NCI-H2171 (cell line): Measurements from ENCODE around the gene BACH2.
"Not testable (repeated sequence)": the region's sequence is repeated elsewhere in the genome, so short reads cannot be mapped to it uniquely, and the experiment has no call there.

Experiments used
- DNase-seq: peaks from one replicate; lab custom pipeline; 2025; lab: John Stamatoyannopoulos, UW

Gene BACH2

DNA sequence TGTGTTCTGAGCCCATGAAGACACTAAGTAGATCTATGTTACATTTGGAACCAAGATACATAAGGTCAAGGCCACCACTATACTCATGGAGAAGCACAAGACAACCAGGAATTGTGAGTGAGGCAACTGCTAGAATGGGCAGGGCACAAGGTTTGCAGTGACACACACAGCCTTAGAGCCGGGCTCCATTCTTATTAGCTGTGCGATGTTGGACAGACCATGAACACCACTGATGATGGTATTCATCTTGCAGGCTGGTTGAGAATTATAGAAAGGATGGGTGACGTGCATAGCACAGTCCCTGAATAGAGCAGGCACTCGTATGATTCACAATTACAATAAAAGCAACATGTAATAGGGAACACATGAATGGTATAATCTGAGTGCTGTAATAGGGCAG is 229.9 kb downstream of the BACH2 start:
- DNase-seq = no peak

DNA sequence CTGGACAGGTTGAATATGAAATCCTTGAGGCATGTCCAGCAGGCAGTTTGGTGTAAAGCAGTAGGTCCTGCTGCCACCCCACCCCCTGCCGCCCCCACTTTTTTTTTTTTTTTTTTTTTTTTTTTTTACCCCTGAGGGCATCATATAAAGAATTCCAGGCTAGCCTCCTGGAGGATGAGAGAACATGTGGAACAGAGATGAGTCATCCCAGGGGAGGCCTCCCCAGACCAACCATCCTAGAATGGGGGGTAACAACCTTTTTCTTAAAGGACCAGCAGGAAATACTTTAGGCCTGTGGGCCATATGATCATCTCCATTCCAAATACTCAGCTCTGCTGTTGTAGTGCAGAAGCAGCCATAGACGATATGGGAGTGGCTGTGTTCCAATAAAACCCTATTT is 231.5 kb downstream of the BACH2 start:
- no peak for DNase-seq

DNA sequence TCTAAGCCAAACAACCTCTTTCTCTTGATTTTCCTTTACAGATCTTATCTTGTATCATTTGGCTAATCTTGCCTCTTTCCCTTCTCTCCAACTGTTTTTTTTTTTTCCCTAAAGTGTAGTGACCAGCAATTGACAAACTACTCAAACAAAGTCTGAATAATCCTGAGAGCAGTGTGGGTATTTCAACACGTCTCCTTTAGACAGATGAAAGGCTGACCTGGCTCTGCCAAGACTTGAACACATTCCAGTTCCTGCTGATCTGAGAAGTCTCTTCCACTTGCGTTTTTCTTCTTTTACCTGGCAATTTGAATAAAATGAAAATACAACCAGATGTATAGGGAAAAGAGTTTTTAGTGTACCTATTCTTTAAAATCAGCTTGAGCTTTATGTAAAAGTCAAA is 234.0 kb downstream of the BACH2 start:
- DNase-seq = no peak

DNA sequence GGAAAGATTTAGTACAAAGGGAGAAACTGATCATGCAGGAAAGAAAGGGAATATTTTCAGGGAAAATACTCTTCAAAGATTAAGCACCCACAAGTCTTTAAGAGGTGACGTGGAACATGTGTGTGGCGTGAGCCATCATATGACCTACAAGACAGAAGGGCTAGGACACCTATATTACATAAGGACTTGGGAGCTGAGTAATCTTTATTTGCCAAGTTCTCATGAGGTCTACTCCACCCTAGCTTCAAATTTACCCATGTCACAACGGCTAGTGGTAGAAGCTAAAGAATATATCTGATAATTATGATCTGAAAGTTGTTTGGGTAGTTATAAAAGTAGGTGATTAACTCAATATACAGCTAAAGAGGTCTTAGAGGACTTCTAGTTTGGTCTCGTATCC is 234.6 kb downstream of the BACH2 start:
- no peak for DNase-seq

DNA sequence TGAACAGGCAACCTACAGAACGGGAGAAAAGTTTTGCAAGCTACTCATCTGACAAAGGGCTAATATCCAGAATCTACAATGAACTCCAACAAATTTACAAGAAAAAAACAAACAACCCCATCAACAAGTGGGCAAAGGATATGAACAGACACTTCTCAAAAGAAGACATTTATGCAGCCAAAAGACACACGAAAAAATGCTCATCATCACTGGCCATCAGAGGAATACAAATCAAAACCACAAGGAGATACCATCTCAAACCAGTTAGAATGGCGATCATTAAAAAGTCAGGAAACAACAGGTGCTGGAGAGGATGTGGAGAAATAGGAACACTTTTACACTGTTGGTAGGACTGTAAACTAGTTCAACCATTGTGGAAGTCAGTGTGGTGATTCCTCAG is 237.5 kb downstream of the BACH2 start:
- not testable (repeated sequence) for DNase-seq

DNA sequence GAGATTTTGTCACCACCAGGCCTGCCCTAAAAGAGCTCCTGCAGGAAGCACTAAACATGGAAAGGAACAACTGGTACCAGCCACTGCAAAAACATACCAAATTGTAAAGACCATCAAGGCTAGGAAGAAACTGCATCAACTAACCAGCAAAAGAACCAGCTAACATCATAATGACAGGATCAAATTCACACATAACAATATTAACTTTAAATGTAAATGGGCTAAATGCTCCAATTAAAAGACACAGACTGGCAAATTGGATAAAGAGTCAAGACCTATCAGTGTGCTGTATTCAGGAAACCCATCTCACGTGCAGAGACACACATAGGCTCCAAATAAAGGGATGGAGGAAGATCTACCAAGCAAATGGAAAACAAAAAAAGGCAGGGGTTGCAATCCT is 240.7 kb downstream of the BACH2 start:
- DNase-seq = not testable (repeated sequence)

DNA sequence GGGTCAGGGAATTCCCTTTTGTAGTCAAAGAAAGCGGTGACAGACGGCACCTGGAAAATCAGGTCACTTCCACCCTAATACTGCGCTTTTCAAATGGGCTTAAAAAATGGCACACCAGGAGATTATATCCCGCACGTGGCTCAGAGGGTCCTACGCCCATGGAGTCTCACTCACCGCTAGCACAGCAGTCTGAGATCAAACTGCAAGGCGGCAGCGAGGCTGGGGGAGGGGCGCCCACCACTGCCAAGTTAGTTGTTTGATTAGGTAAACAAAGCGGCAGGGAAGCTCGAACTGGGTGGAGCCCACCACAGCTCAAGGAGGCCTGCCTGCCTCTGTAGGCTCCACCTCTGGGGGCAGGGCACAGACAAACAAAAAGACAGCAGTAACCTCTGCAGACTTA is 242.4 kb downstream of the BACH2 start:
- DNase-seq = not testable (repeated sequence)

DNA sequence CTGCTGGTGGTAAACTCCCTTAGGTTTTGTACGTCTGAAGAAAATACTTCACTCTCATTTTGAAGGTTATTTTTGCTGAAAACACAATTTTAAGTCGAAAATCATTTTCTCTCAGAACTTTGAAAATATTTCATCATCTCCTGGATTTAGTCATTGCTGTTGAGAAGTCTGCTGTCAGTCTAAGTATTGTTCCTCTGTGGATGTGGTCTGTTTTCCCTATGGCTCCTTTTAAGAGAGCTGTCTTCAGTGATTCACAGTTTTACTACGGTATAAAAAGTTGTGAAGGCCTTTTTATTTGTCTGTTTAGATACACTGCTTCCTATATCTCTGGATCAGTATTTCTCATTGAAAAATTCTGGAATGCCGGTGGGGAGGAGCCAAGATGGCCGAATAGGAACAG is 243.0 kb downstream of the BACH2 start:
- DNase-seq = no peak

DNA sequence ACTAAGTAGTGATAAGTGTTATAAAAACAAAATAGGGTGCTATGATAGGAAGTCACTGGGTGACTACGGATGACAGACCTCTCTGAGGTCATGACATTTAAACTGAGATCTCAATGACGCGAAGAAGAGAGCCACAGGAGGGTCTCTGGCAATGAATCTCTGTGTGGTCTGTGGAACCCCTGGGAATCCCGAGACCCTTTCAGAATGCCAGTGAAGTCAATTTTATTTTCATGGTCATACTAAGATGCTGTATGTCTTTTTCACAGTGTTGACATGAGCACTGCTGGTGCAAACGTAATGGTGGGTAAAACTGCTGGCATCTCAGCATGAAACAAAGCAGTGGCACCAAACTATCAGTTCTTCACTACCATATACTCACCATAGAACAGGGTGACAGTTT is 247.3 kb downstream of the BACH2 start:
- DNase-seq = no peak

DNA sequence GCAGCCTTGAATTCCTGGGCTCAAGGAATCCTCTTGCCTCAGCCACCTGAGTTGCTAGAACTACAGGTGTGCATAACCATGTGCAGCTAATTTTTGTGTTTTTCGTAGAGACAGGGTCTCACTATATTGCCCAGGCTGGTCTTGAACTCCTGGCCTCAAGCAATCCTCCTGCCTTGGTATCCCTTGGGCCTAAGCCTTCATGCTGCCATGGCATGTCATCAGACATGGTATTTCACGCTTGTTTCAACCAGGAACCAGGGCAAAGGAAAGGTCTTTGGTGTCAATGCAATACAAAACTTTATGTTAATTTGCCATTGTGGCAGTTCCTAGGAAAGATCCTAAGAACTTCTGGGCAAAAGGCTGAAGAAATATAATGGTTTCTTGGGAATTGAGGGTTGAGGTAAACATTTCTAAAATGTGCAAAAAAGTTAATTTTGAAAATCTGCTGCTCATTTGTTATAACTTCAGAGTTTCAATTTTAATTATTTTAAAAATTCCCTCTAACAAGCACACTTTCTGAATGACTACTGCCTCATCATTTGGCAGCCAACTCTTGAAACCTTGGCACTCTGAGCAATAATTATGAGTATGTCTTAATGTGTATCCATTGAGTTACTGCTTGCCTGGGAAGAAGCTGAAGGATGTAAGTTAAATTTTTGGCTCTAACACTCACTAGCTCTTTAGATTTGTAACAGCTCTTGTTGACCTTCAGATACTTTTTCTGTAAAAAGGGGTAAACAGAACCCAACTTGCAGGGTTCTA is 248.3 kb downstream of the BACH2 start:
- DNase-seq = no peak

DNA sequence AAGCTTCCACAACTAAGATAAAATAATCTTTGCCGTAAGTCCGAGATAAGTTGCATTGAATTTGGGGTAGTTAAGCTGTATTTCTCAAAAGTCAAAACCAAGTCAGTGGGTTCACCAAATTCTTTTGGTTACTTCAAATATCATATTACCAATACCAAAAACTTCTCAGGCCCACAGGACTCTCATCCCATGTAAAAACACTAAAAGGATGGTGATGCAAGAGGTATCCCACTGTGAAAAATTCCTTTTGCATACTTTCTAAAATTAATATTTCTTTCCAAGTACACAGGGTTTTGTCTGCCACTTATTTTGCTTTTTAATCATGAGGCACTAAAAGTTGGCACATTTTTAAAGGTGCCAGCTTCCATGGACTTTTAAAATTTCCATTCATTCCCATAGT is 251.1 kb downstream of the BACH2 start:
- DNase-seq = no peak

DNA sequence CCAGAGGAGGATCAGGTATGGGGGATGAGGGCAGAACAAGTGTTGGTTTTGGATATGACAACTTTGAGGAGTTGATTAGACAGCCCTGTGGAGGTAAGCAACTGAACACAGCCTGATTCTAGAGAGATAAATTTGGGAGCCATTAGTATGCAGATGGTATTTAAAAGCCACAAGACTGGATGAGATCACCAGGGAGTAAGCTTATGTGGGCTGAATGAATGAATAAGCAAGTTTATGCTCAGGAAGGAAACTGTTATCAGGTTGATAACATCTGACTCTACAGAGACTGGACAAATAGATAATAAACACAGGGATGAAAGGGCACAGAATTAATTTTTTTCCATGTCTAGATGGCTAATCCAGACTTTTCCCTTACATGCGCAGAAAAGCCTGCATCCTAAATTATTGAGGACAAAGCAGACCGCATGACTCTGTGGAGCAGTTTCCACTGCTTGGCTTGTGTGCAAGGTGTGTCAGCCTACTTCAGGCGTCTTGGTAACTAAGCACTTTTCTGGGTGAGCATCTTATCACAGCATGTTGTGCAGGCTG is 251.7 kb downstream of the BACH2 start:
- DNase-seq = no peak

DNA sequence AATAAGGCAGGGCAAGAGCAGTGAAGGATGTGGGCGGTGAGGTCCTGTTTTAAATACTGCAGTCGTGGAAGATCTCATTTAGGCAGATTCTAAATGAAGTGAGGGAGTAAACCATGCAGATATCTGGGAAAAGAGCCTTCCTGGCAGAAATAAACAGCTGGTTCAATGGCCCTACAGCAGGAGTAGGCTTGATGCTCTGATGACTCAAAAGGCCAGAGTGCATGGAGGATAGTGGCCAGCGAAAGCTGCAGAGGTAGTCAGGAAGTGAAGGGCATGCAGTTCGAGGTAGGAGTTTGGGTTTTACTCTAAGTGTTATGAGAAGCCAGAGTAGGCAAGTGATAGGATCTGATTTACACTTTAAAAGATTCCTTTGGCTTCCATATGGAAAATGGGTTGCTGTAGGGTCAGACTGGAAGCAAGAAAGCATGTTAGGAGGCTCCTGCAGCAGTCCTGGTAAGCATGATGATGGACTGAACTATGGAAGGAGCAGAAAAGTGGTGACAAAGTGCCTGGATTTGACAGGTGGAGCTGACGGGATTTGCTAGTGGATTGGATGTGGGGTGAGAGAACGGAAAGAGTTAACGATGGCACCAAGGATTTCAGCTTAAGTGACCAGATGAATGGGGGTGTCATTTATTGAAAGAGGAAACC is 252.3 kb downstream of the BACH2 start:
- DNase-seq = no peak

DNA sequence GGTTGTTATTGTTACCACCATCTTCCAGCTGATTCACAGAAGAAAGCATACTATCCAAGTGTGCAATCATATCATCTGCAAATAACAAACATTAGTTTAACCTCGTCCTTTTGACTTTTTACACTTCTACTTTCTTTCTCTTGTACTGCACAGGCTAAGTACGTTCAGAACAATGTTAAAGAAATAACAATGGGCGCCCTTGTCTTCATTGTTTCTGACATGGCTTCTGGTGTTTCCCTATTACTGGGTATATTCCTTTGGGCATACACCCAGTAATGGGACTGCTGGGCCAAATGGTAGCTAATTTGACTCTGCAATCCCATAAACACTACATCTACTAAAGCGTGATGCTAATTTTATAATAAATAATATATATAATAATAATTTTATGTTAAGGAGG is 255.7 kb downstream of the BACH2 start:
- no peak for DNase-seq

DNA sequence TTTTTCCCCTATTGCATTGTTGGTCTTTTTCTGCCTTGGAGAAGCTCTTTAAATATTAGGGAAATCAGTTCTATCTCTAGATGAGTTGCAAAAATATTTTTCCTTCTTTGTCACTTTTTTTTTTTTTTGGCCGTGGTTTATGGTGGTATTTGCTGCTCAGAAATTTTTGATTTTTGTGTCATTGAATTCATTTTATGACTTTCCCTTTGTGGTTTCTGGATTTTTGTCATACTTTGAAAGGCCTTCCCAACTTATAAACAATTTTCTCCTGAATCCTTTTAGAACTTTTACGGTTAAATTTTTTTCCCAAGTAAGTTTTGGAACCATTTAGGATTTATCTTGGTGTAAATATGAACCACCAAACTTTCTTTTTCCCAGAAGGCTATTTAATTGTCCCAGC is 256.7 kb downstream of the BACH2 start:
- no peak for DNase-seq

DNA sequence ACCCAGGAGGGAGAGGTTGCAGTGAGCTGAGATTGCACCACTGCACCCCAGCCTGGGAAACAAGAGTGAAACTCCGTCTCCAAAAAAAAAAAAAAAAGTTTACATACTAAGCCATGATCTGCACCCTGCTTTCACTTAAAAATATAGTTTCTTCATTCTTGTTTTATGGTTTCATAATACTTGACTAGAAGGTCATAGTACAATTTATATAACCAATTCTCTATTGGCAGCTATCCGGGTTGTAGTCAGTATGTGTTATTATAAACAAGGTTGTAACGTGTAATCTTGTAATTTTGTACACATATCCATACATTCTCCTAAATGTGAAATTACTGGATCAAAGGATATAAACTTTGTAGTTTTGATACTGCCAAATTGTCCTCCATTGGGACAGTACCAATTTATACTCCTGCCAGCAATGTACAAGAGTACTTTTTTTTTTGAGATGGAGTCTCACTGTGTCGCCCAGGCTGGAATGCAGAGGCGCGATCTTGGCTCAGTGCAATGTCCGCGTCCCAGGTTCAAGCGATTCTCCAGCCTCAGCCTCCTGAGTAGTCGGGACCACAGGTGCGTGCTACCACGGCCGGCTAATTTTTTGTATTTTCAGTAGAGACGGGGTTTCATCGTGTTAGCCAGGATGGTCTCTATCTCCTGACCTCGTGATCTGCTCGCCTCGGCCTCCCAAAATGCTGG is 257.5 kb downstream of the BACH2 start:
- no peak for DNase-seq

DNA sequence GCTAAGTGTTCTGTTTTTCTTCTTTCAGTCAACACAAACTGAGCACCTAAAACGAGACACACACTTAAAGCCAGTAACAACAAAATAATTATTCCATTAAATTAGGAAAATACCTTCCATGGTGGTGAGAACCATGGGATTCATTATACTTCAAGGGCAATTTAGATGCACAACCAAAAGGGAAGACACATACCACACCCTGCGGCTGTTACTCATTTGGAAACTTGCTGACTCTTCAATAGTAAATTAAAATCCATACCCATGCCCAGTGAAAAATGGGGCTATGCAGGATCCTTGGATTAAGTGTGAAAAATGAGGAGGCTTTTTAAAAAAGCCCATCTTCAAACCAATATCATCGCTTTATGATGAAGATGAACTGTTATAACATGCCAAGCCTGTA is 259.7 kb downstream of the BACH2 start:
- no peak for DNase-seq

DNA sequence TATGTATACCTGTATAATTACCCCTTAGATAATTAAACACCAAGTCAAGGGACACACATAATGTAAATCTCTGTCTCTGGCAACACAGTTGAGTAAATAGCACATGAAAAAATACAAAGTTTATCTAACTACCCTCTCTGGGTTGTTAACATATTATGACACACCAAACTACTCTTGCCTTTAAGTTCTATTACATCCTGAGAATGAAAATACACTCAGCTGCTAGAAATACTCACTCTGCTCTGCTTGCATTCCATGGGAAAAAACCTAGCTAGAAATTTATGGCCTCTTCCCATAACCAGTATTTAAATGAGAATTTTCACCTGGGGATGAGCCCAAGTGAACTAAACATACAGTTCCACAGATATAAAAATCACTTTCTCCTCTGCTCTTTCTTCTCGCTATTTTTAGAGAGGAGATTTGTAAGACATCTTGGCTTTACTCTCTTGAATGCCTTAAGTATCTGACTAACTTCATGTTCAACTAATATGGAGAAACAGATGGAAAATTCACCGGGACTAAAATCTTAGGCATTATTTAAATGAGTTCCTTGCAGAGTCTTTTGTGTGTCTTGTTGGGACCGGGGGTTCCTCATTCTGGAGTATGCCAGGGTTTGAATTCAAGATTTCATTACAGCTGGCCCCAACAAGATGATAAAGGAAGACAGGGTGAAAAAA is 261.5 kb downstream of the BACH2 start:
- DNase-seq = no peak

DNA sequence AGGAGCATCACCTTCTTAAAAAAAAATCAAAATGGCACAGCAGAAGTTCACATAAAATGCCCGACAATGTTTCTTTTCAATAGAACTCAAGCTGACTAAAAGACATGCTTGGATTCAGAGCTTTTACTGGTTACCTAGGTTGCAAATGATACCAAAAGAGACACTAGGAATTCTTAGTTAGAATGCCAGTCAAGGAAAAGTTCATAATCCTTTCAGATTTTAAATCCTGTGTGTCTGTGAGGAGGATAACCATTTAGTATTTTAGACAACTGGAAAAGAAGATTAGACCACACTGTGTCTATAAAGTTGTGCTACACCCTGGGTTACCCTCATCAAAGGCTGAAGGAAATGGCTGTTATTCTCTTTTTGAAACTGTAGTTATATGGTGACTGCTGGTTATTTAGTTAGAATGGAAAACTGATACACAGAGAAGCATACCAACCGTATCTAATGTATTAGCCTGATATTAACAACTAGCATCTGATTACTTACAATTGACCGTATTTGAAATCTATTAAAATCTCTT is 262.8 kb downstream of the BACH2 start:
- DNase-seq = no peak

DNA sequence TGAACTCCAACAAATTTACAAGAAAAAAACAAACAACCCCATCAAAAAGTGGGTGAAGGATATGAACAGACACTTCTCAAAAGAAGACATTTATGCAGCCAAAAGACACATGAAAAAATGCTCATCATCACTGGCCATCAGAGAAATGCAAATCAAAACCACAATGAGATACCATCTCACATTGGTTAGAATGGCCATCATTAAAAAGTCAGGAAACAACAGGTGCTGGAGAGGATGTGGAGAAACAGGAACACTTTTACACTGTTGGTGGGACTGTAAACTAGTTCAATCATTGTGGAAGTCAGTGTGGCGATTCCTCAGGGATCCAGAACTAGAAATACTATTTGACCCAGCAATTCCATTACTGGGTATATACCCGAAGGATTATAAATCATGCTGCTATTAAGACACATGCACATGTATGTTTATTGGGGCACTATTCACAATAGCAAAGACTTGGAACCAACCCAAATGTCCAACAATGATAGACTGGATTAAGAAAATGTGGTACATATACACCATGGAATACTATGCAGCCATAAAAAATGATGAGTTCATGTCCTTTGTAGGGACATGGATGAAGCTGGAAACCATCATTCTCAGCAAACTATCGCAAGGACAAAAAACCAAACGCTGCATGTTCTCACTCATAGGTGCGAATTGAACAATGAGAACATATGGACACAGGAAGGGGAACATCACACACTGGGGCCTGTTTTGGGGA is 264.0 kb downstream of the BACH2 start:
- DNase-seq = not testable (repeated sequence)

DNA sequence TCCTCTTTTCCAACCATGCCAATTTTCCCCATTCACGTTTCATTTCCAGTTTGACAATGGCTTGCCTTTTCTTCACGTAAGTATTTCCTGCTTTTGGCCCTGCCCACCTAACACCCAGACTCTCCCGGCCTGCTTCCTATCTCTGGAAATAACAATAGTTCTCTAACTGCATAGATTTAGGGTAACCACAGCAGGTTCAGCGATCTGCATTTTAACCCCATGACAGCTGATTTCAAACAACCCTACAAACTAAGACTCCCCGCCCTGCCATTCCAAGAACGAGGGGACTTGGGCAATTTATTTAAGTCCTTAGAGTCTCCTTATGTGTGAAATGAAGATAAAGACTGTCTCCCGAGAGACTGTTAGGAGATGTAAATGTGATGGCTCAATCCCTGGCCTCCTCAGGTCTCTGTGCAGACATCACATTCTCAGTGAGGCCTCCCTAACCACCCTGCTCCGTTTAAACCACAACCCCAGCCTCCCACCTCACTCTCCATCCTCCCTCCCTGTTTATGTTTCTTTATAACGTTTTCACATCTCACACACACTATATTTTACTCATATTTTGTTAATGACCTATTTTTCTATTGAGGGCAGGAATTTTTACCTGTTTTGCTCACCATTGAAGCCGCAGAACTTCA is 267.5 kb downstream of the BACH2 start:
- no peak for DNase-seq
